Gastrocnemius medialis (tissue), 4 donors: ENCODE results near the gene AK2.
"Not testable (repeated sequence)": the region's sequence is repeated elsewhere in the genome, so short reads cannot be mapped to it uniquely, and the experiment has no call there.

Experiments
- POLR2A ChIP-seq, 2 donors: fragments of 450-650 bp; IDR thresholded peaks; one replicate each; pipeline ENCODE4 v1.6.1; 2017; ENCODE audit warnings: antibody characterized with exemption in 2 of 2, mild to moderate bottlenecking in 2 of 2, moderate library complexity in 2 of 2
- TF ChIP-seq, protein P1 (sequence below), 5 experiments: fragments of 450-650 bp in 3 of 5; fragments of 200-600 bp in 2 of 5; sonication (generic) in 2 of 5; IDR thresholded peaks in 4 of 5; conservative IDR thresholded peaks in 1 of 5; 1 replicate in 4 of 5; 2 replicates in 1 of 5; pipeline ENCODE4 v1.5.1; 2016 to 2019; ENCODE audit warnings: antibody characterized with exemption in 5 of 5, mild to moderate bottlenecking in 3 of 5, moderate library complexity in 3 of 5

DNA sequence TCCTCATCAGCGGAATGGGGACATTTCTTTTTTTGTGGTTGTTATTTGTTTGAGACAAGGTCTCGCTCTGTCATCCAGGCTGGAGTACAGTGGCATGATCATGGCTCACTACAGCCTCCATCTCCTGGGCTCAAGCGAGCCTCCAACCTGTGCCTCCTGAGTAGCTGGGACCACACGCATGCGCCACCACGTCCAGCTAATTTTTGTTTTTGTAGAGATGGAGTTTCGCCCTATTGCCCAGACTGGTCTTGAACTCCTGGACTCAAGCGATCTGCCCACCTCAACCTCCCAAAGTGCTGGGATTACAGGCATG, 43.4 kb downstream of the AK2 start:
- TF ChIP-seq, protein P1, sequence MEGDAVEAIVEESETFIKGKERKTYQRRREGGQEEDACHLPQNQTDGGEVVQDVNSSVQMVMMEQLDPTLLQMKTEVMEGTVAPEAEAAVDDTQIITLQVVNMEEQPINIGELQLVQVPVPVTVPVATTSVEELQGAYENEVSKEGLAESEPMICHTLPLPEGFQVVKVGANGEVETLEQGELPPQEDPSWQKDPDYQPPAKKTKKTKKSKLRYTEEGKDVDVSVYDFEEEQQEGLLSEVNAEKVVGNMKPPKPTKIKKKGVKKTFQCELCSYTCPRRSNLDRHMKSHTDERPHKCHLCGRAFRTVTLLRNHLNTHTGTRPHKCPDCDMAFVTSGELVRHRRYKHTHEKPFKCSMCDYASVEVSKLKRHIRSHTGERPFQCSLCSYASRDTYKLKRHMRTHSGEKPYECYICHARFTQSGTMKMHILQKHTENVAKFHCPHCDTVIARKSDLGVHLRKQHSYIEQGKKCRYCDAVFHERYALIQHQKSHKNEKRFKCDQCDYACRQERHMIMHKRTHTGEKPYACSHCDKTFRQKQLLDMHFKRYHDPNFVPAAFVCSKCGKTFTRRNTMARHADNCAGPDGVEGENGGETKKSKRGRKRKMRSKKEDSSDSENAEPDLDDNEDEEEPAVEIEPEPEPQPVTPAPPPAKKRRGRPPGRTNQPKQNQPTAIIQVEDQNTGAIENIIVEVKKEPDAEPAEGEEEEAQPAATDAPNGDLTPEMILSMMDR (IDR thresholded peaks at IDR 0.05 in 4 of 5, conservative IDR thresholded peaks at IDR 0.05 in 1 of 5), result not testable (repeated sequence)
- TF ChIP-seq POLR2A (IDR thresholded peaks at IDR 0.05), result not testable (repeated sequence)
